GM18511 (cell line): ENCODE data around the gene YIPF2.

Experiments used
- ATAC-seq: cut with Tn5 transposase; IDR thresholded peaks from one replicate; pipeline ENCODE4 v1.9.1; 2021; ENCODE audit warnings: mild to moderate bottlenecking, moderate library complexity; ENCODE audit not compliant: unreplicated experiment

The YIPF2 gene

DNA sequence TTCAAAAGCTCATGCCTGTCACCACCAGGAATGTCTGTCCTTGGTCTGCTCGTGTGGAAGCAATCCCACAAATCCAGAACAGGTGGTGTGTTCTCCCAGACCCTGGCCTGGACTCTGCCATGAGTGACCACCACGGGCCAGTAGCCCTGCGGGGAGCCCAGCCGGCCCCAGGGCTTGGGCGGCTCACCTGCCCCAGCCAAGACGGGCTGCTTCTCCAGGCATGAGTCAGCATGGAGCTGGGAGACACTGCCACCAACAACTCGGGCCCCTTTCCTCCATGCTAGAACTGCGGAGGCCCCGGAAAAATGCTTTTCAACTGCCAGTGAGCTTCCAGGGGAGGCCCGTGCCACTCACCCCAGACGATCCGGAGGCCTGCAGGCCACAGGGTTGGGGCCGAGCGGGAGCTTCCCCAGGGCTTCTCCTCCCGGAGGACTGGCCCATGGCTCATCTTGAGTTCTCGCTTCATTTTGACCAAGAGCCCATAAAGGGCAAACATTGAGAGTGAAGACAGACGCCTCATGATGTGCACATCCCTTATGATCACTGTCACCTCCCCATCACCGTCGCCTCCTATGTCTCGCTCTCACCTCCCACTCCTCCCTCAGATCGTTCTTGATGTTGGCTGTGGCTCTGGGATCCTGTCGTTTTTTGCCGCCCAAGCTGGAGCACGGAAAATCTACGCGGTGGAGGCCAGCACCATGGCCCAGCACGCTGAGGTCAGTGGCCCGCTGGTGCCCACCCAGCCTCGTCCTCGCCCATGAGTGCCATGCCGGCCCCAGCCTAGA, 16.7 kb downstream of the YIPF2 start:
- ATAC-seq, result no peak

DNA sequence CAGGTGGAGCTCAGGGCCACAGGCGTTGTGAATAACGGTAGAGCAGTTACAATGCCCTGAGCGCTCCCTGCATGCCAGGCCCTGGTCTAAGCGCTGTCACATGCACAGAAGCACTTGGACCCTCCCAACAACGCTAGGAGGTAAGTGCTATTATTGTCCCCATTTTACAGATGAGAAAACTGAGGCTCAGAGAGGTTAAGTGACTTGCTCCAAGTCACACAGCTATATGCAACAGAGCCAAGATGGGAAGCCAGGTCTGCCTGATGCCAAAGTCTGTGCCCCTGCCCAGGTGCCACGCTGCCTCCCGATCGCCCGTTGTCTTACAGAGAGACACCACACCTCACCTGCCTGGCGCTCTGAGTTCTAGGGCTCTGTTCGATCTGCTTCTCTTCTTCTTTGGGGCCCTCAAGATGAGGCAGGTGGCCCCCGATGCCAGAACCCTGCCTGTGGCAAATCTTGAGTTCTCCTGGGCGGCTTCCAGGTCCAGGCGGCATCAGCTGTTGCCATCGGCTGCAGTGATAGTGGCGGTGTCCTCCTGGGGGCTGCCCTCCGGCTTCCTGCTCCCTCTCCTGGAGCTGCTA, 20.0 kb downstream of the YIPF2 start:
- ATAC-seq, result no peak

DNA sequence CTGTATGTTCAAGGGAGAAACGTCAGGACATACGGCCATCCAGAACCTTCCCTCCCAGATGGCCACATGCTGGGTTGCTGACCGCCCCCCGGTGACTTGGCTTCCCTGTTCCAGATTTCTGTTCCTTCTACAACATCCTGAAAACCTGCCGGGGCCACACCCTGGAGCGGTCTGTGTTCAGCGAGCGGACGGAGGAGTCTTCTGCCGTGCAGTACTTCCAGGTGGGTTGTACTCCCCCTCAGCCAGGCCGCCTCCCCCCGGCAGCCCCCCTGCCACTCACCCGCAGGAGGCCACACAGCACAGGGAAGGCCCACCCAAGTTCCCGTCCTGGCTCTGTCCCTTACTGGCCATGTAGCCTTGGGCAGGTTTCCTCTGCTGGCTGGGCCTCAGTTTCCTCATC, 20.5 kb downstream of the YIPF2 start:
- ATAC-seq, result no peak

DNA sequence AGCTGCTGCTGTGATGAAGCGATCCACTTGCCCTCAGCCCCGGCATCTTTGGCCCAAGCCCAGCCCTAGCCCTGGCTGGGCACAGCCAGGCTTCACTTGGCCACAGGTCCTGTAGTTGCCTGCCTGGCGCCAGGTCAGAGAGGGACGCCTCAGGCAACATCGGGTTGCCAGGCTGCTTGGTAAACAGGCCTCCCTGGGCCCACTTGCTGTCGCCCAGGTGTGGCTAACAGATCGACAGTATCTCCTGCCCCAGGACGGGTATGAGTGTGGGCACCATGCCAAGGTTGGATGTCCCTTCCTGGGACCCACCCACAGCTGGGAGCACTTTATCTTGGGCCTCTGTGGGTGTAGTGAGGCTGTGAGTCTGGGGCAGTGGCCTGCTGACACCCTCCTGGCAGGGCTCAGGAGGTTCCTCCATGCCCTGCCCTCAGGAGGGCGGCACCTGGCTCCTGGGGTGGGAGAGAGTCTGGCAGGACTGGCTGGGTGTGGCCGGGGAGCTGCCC, 29.2 kb downstream of the YIPF2 start:
- ATAC-seq, result no peak

DNA sequence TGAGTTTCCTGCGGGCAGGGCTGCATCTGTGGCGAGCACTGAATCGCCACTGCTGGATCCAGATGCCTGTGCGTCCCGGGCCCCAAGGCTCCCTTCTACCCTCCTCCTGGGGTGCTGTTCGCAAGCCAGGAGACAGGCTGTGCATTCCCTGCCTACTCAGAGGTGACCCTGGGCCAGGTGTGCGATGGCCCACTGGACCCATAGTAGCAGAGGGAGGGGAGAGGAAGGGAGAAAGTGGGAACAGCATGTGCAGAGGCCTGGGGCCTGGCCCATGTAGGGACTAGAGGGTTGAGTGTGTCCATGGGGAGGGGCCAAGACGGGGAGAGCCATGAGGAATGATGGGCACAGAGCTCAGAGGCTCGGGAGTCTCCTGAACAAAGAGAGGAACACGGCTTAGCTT, 29.8 kb downstream of the YIPF2 start:
- no peak for ATAC-seq

DNA sequence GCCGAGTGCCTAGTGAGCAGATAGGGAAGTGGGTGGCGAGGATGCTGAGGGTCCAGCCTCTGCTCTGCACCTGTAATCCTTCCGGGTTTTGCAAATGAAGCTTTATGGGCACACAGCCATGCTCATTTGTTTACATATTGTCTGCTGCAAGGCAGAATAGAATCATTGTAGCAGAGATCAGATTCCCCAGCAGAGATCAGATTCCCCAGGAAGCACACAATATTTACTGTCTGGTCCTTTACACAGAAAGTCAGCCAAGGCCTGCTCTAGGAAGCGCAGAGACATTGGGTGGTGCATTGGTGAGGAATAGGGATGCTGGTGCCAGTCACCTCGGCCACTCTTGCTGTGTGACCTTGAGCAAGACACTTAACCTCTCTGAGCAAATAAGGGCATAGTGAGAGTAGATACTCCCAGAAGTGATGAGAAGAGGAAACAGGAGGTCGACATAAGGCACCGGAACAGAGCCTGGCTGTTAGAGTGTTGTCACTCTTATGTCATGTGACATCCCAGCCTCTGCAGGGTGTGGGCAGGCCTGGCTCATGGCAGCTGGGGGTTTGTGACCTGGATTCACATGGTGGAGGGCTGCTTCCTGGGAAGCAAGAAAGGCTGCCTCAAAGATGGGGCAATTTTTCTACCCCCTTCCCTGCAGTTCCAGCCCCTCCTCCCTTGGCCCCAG, 31.4 kb downstream of the YIPF2 start:
- no peak for ATAC-seq

DNA sequence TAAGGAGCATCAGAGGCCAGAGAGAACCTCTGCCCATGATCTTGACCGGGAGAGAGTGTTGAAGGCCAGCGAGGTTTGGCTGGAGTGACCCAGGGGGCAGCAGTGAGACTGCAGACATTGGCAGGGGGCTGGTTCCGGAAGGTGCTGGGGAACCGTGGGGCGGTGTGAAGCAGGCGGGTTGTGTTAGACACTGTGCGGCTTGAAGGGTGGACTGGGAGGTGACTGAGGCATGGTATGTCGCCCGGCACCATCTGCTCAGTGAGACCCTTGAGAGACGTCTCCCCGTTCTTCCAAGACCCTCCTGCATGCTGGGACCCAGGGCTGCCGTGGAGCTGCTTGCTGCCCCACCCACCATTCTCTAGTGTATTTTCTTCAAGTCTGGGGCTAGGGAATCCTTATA, 32.5 kb downstream of the YIPF2 start:
- ATAC-seq, result no peak

DNA sequence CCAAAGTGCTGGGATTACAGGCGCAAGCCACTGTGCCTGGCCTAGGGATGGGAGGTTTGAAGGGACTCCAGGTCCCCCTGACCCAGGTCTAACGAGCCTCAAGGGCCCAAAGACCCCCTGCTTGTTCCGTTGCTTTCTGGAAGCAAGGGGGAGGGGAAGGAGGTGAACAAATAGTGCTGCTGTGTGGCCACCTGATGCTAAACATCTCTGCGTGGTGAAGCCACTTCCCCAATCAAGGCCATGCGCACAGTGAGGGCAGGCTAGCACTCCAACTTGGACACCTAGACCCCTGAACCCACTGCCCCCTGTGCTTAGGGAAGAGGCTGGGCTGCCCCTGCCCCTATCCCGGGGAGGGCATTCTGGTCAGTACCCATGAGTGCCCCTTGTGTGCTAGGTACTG, 33.1 kb downstream of the YIPF2 start:
- no peak for ATAC-seq

DNA sequence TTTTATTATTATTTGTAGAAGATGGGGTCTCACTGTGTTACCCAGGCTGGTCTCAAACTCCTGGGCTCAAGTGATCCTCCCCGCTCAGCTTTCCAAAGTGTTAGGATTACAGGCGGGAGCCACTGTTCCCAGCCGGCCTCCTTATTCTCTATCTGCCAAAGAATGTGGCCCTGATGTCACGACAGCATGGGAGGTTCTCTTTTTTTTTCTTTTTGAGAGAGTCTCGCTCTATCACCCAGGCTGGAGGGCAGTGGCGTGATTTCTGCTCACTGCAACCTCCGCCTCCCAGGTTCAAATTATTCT, 33.6 kb downstream of the YIPF2 start:
- ATAC-seq, result no peak

DNA sequence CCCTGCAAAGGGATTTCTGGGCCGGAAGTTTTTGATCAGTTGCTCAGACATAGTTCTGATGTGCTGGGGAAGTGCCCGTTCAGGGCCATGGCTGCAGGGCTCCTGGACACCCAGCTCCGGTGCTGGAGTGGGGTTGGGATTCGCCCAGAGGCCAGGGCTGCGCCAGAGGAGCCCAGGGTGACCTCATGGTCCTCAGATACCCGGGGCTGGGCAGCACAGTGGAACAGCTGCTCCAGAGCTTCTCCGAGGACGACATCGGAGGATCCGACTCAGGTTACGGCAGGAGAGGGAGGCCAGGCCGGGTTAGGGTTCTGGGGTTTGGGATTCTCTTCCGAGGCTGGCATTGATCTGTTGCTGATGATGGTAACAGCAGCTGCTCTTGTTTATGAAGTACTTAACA, 36.2 kb downstream of the YIPF2 start:
- no peak for ATAC-seq

DNA sequence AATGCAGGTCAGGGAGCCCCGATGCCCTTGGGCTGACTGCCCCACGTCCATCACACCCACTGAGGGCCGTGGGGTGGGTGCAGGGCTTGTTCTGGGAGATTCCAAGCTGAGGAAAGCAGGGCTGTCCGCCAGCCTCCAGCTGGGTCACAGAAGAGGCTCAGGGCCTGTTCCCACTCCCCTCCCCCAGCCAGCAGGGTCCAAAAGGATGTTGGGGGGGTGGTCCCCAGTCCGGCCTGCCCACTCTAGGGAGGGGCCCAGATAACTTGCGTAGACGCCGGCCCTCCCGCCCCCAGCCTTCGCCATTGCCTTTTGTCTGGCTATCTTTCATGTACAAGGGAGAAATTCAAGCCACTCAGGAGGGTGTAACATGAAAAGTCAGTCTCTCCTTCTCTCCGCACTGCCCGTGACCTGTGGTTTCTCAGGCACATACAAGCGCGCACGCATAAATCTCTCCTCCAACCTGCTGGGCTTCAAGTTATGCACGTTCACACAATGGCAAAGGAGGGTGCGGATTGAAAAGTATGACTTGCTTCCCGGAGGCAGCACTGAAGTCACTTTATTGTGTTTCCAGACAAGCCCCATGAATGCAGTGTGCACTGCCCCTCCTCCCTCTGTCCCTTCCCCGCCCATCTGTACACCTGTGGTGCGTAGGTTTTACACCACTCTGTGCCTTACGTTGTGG, 36.9 kb downstream of the YIPF2 start:
- ATAC-seq, result no peak

DNA sequence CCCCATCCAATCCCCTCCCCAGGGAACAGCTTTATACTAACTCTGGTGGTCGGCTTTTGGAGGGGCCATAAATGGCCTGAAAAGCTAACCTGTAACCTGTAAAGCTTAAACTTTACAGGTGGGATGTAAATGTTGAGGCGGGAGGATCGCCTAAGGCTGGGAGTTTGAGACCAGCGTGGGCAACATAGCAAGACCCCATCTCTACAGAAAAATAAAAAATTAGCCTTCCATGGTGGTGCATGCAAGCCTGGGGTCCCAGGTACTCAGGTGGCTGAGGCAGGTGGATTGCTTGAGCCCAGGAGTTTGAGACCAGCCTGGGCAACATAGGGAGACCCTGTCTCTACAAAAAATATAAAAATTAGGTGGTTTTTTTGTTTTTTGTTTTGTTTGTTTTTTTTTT, 38.6 kb downstream of the YIPF2 start:
- no peak for ATAC-seq

DNA sequence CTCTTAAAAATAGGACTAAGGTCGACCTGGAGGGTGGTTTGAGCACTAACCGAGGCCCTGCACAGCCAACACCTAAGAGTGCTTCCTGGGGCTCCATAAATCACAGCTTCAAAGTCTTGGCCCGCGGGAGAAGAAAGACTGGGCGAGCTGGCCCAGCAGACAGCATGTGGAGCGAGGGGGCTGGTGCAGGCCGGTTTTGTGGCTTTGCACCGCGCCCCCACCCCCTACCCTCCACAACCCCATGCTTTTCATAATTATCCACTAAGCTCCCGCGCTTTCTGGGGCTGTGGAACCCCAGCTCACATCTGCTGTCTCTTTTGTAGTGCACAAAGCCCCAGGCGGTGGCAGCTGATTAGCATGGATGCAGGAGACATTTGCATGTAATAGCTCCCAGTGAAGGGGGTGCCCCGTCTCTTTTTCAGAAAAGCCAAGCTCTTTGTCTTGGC, 40.0 kb downstream of the YIPF2 start:
- ATAC-seq, result no peak

DNA sequence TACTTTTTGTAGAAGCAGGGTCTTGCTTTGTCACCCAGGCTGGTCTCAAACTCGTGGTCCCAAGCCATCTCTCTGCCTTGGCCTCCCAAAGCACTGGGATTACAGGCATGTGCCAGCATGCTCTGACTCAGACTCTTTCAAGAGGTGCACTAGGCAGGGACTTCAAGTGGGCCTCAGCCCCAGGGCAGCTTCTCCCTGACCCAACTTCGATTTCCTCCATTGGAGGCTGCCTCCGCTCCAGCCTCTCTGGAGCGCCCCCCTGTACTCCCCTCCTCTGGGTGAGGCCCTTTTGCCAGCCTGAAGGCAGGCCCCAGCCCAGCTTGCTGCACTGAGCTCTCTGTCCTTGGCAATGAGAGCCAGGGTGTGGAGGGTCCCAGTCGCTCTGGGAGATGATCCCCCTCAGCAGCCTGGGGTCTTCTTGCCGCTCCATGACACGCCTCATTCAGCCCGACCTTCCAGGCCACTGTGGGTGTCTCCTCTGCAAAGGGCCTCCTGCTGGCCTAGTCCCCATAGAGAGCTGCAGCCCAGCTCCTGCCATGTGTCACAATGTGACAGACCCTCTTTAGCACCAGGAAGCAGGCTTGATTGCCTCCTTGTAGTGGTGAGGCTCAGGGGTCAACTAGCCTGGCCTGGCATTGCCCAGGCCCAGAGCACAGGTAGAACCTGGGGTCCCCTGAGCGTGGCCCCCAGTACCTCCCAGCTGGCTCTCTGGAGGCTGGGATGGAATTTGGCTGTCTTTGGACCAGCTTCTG, 40.6 kb downstream of the YIPF2 start:
- no peak for ATAC-seq

DNA sequence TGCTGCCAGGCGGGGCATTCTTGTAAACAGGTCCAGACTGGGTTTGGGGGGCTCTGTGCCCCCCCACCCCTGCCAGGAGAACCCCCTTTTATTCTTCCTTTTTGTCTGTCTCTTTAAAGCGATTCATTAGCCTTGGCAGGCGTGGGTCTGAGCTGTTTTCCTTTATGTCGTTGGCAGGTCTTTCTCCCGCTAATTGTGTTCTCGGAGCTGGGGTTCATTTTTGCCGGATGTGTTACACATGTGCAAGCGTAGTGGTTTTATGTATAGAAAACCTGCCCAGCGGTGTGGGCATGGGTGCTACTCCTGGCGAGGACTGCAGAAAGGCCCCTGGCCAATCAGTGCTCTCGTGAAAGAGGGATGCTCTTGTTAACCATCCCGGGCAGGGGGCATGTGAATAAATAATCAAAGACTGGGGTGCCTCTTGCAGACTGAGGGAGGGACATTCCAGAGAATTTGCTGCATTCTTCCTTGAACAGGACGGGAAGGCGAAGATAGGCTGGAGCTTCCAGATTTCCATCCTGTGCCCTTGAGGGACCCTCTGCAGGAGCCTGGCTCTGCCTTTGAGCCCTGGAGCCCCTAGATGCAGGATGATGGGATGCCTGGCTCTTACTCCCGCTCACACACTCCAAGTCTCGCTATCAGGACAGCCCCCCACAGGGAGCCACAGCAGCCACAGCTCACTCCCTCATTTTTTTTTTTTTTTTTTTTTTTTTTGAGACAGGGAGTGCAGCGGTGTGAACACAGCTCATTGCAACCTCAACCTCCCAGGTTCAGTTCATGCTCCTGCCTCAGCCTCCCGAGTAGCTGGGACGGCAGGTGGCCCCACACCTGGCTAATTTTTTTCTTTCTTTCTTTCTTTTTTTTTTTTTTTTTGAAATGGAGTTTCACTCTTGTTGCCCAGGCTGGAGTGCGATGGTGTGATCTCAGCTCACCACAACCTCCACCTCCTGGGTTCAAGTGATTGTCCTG, 43.0 kb downstream of the YIPF2 start:
- ATAC-seq, result no peak

DNA sequence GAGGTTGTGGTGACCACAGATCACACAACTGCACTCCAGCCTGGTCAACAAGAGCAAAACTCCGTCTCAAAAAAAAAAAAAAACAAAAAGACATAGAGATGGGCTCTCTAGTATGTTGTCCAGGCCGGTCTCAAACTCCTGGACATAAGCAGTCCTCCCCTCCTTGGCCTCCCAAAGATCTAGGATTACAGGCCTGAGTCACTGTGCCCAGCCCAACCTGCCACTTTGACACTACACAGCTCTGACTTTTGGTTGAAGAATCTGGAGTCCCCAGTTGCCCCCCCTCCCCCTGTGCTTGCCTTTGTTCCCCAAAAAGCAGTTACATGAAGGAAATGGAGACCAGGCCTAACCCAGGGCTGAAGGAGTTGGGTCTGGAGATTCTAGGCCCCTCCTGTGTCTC, 44.2 kb downstream of the YIPF2 start:
- ATAC-seq, result no peak

DNA sequence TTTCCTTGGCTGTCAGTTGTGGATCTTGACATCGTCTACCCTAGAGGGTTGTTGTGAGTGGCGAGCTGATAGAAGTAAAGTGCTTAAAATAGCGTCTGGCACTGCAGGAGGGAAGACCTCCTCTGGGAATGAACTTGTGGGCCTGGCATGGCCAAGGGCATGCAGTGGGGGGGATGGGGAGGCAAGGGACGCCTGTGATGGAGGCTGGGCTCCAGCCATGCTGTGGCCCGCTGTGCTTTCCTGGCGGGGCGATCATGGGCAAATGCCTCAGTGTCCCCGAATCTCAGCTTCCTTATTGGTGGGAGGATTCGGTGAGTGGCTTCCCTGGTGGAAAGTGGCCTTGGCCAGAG, 46.4 kb downstream of the YIPF2 start:
- no peak for ATAC-seq

DNA sequence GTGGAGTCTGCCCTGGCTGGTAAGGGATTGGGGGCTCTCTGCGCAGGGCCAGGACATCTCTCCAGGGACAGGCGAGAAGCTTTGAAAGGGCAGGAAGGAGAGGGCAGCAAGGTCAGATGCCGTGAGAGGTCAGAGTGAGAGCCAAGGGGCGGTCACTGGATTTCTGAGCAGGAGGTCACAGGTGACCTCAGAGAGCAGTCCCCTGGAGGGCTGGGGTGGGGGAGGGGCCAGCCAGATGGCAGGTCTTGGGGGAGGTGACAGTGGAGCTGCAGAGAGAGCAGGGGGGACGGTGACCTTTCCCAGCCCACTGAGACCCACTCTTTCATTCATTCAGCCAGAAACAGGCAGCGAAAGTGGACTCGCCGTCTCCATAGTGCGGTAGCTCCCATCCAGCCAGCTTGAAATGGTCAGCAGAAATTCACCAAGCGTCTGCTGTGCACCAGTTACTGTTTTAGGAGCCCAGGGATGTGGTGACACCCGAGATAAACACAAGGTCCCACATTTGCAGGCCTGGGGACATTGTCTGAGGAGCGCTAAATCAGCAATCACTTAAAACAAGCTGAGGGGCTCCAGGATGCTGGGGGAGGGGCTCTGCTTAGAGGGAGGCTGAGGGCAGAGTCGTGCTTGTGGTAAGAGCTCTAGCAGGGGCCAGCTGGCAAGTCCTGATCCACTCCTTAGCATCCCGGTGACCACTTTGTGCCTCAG, 46.9 kb downstream of the YIPF2 start:
- no peak for ATAC-seq

DNA sequence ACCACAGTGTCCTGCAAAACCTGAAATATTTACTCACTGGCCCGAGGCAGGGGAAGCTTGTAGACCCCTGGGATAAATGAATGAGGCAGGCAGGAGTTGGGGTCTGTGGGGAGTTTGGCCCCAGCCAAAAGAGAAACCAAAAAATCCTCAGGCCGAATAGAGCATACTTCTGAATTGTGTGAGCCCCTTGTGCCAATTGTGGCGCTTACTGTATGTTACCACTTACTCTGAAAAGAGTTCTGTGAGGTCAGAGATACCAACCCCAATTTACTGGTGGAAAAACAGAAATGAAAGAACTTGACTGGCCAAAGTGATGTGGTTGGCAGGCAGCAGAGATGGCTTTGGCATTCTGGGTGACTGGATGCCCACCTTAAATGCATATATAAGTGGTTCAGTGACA, 50.2 kb downstream of the YIPF2 start:
- no peak for ATAC-seq
